SH-SY5Y (cell line): ENCODE measurements around the gene PTPN14.

Source experiments
- GATA2 ChIP-seq: IDR thresholded peaks from 2 replicates; pipeline ENCODE4 v1.6.1; 2011; ENCODE audit warnings: mild to moderate bottlenecking, low read depth, low read length
- GATA3 ChIP-seq: IDR thresholded peaks from 2 replicates; pipeline ENCODE4 v1.6.1; 2011; ENCODE audit warnings: low read depth, mild to moderate bottlenecking, low read length, moderate library complexity

GRCh38 chr1:214423045-214423444, 128.4 kb downstream of the PTPN14 start:
- TF ChIP-seq GATA2 (no peak), GATA3 (no peak)
